HEK293 (cell line): Measurements from ENCODE around the gene MPO.

Experiments
- CTCF ChIP-seq: fragments of 450-650 bp; formaldehyde crosslinking; IDR thresholded peaks from 2 replicates; pipeline ENCODE4 v1.5.1; 2016; ENCODE audit warnings: missing biosample characterization, missing genetic modification characterization
- KLF1 ChIP-seq: fragments of 450-650 bp; formaldehyde crosslinking; IDR thresholded peaks from 2 replicates; pipeline ENCODE4 v1.5.1; 2016; ENCODE audit warnings: missing biosample characterization, missing genetic modification characterization
- KLF10 ChIP-seq: fragments of 450-650 bp; IDR thresholded peaks from 2 replicates; pipeline ENCODE4 v1.5.1; 2018; ENCODE audit warnings: missing biosample characterization, mild to moderate bottlenecking, missing genetic modification characterization
- KLF16 ChIP-seq: fragments of 450-650 bp; formaldehyde crosslinking; IDR thresholded peaks from 2 replicates; pipeline ENCODE4 v1.5.1; 2017; ENCODE audit warnings: missing biosample characterization, missing genetic modification characterization
- MYNN ChIP-seq: fragments of 450-650 bp; formaldehyde crosslinking; IDR thresholded peaks from 2 replicates; pipeline ENCODE4 v1.5.1; 2016; ENCODE audit warnings: missing biosample characterization, missing genetic modification characterization, borderline replicate concordance
- MZF1 ChIP-seq: fragments of 450-650 bp; formaldehyde crosslinking; IDR thresholded peaks from 2 replicates; pipeline ENCODE4 v1.5.1; 2017; ENCODE audit warnings: missing biosample characterization, missing genetic modification characterization, borderline replicate concordance
- REPIN1 ChIP-seq: fragments of 450-650 bp; formaldehyde crosslinking; IDR thresholded peaks from 2 replicates; pipeline ENCODE4 v1.5.1; 2017; ENCODE audit warnings: missing biosample characterization, missing genetic modification characterization, low read depth
- SP2 ChIP-seq: fragments of 450-650 bp; formaldehyde crosslinking; IDR thresholded peaks from 2 replicates; pipeline ENCODE4 v1.5.1; 2016; ENCODE audit warnings: missing biosample characterization, missing genetic modification characterization
- SP3 ChIP-seq: fragments of 450-650 bp; formaldehyde crosslinking; IDR thresholded peaks from 2 replicates; pipeline ENCODE4 v1.5.1; 2016; ENCODE audit warnings: missing biosample characterization, missing genetic modification characterization
- WT1 ChIP-seq: fragments of 450-650 bp; formaldehyde crosslinking; IDR thresholded peaks from 2 replicates; pipeline ENCODE4 v1.5.1; 2016; ENCODE audit warnings: missing biosample characterization, missing genetic modification characterization
- ZFP69B ChIP-seq: fragments of 450-650 bp; formaldehyde crosslinking; IDR thresholded peaks from 2 replicates; pipeline ENCODE4 v1.5.1; 2016; ENCODE audit warnings: missing biosample characterization, missing genetic modification characterization
- ZNF132 ChIP-seq: fragments of 450-650 bp; formaldehyde crosslinking; IDR thresholded peaks from 2 replicates; pipeline ENCODE4 v1.5.1; 2017; ENCODE audit warnings: missing biosample characterization, missing genetic modification characterization, borderline replicate concordance
- ZNF184 ChIP-seq: fragments of 450-650 bp; IDR thresholded peaks from 2 replicates; pipeline ENCODE4 v1.5.1; 2018; ENCODE audit warnings: missing biosample characterization, mild to moderate bottlenecking, missing genetic modification characterization
- ZNF26 ChIP-seq: fragments of 450-650 bp; formaldehyde crosslinking; IDR thresholded peaks from 2 replicates; pipeline ENCODE4 v1.5.1; 2016; ENCODE audit warnings: missing biosample characterization, missing genetic modification characterization
- ZNF311 ChIP-seq: fragments of 450-650 bp; formaldehyde crosslinking; IDR thresholded peaks from 2 replicates; pipeline ENCODE4 v1.5.1; 2017; ENCODE audit warnings: missing biosample characterization, missing genetic modification characterization, borderline replicate concordance
- ZNF354C ChIP-seq: fragments of 450-650 bp; formaldehyde crosslinking; IDR thresholded peaks from 2 replicates; pipeline ENCODE4 v1.5.1; 2016; ENCODE audit warnings: missing biosample characterization, missing genetic modification characterization, low read depth, borderline replicate concordance
- ZNF366 ChIP-seq: fragments of 450-650 bp; formaldehyde crosslinking; conservative IDR thresholded peaks from 2 replicates; pipeline ENCODE4 v1.5.1; 2016; ENCODE audit warnings: missing biosample characterization, missing genetic modification characterization
- ZNF449 ChIP-seq: fragments of 450-650 bp; formaldehyde crosslinking; IDR thresholded peaks from 2 replicates; pipeline ENCODE4 v1.5.1; 2017; ENCODE audit warnings: missing biosample characterization, mild to moderate bottlenecking, missing genetic modification characterization, moderate library complexity
- ZNF518A ChIP-seq: fragments of 450-650 bp; formaldehyde crosslinking; conservative IDR thresholded peaks from 2 replicates; pipeline ENCODE4 v1.5.1; 2016; ENCODE audit warnings: low read depth, missing biosample characterization, missing genetic modification characterization
- ZNF585B ChIP-seq: fragments of 450-650 bp; formaldehyde crosslinking; IDR thresholded peaks from 2 replicates; pipeline ENCODE4 v1.5.1; 2016; ENCODE audit warnings: missing biosample characterization, missing genetic modification characterization
- ZNF654 ChIP-seq: fragments of 450-650 bp; formaldehyde crosslinking; IDR thresholded peaks from 2 replicates; pipeline ENCODE4 v1.5.1; 2016; ENCODE audit warnings: low read depth, missing biosample characterization, missing genetic modification characterization

Gene MPO

GRCh38 chr17:58303971-58304749, 23.4 kb upstream of the MPO start (continued):
- TF ChIP-seq WT1 (tag by site-specific recombination) (no peak), ZNF354C (tag by site-specific recombination) (no peak), REPIN1 (tag by site-specific recombination) (no peak), CTCF (peak; percentile 69), KLF10 (peak; percentile 33; the same call in 1 of the 2 replicates), ZFP69B (tag by site-specific recombination) (peak; percentile 98), KLF16 (tag by site-specific recombination) (no peak), ZNF132 (no peak), MZF1 (no peak), MYNN (tag by site-specific recombination) (no peak), ZNF184 (tag by site-specific recombination) (no peak), SP3 (tag by site-specific recombination) (peak; percentile 32; the same call in 1 of the 2 replicates), ZNF449 (tag by site-specific recombination) (no peak), ZNF585B (no peak), ZNF654 (tag by site-specific recombination) (peak; percentile 43), ZNF311 (tag by site-specific recombination) (no peak), KLF1 (tag by site-specific recombination) (no peak), ZNF518A (tag by site-specific recombination) (peak; percentile 20; the same call in 1 of the 2 replicates), SP2 (no peak), ZNF366 (no peak), ZNF26 (tag by site-specific recombination) (no peak)
